IPS-15b (cell line): Measurements from ENCODE around the gene REX1BD.
A peak's percentile ranks its signal among the peaks of the same experiment; 100 is the strongest.

Experiments used
- H3K27me3 ChIP-seq: one replicate; pipeline ENCODE4 v1.6.1; 2013; ENCODE audit warnings: low read length; ENCODE audit not compliant: control insufficient read depth, insufficient read depth
- H3K36me3 ChIP-seq: one replicate; pipeline ENCODE4 v1.6.1; 2013; ENCODE audit warnings: low read length; ENCODE audit not compliant: control insufficient read depth, insufficient read depth
- H3K4me1 ChIP-seq: one replicate; pipeline ENCODE4 v1.6.1; 2013; ENCODE audit warnings: mild to moderate bottlenecking, low read length; ENCODE audit not compliant: control insufficient read depth, insufficient read depth
- H3K4me3 ChIP-seq: one replicate; pipeline ENCODE4 v1.5.1; 2013; ENCODE audit warnings: low read depth, low read length
- H3K9ac ChIP-seq: one replicate; pipeline ENCODE4 v1.6.1; 2013; ENCODE audit warnings: low read depth, mild to moderate bottlenecking, low read length
- H3K9me3 ChIP-seq: one replicate; pipeline ENCODE4 v1.6.1; 2013; ENCODE audit warnings: mild to moderate bottlenecking, low read length; ENCODE audit not compliant: control insufficient read depth, insufficient read depth

The REX1BD gene

DNA sequence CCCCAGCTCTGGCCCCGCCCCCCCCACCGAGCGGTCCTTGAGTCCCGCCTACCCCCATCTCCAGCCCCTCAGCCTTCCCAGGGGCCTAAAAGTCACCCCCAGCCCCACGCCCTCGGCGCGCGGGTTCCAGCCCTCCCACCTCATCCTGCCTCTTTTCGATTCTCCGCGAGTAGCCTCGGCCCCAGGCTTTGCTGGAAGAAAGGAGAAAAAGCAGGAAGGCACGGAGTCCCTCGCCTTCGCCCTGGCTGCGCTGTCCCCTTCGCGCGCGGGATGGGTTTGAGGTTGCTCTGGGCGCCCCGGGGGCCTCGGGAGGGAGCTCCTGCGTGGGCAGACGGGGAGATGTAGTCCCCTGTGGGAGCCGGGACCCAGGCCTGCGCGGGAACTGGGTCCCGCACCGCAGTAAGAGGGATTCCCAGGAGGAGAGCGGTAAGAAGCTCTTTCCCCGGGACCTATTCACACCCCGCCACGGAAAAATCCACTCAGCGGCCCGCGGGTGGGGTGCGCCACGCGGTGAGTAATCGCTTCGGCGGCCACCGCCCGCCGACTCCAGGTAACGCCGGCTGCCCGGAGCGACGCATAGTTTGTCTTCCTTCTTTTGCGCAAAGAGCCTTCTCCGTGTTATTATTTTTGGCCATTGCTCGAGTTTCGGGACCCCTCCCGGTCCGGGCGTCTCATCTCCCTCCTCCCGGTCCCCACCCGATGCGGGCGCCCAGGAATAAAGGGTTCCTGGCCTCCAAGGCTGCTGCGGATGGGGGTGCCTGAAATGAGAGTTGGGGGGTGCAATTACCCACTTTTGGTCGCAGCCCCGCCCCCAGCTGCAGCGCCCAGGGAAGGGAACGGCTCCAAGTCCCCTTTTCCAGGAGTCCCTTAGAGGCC lies 18.9 kb downstream of the REX1BD start:
- no peak overlapping the region for H3K9ac ChIP-seq
- H3K4me1 ChIP-seq = peaks cover 36% of the 10 kb centered on the region
- peak overlapping the region; percentile 35 for H3K4me3 ChIP-seq
- no peaks in the 10 kb centered on the region for H3K36me3 ChIP-seq
- no peaks in the 10 kb centered on the region for H3K9me3 ChIP-seq
- H3K27me3 ChIP-seq = peaks cover 86% of the 10 kb centered on the region

GRCh38 chr19:18608102-18608804 lies 19.7 kb downstream of the REX1BD start:
- no peak overlapping the region for H3K9ac ChIP-seq
- H3K36me3 ChIP-seq = no peaks in the 10 kb centered on the region
- H3K9me3 ChIP-seq = no peaks in the 10 kb centered on the region
- peaks cover 84% of the 10 kb centered on the region for H3K27me3 ChIP-seq
- peaks cover 33% of the 10 kb centered on the region for H3K4me1 ChIP-seq
- H3K4me3 ChIP-seq = peak overlapping the region; percentile 35

DNA sequence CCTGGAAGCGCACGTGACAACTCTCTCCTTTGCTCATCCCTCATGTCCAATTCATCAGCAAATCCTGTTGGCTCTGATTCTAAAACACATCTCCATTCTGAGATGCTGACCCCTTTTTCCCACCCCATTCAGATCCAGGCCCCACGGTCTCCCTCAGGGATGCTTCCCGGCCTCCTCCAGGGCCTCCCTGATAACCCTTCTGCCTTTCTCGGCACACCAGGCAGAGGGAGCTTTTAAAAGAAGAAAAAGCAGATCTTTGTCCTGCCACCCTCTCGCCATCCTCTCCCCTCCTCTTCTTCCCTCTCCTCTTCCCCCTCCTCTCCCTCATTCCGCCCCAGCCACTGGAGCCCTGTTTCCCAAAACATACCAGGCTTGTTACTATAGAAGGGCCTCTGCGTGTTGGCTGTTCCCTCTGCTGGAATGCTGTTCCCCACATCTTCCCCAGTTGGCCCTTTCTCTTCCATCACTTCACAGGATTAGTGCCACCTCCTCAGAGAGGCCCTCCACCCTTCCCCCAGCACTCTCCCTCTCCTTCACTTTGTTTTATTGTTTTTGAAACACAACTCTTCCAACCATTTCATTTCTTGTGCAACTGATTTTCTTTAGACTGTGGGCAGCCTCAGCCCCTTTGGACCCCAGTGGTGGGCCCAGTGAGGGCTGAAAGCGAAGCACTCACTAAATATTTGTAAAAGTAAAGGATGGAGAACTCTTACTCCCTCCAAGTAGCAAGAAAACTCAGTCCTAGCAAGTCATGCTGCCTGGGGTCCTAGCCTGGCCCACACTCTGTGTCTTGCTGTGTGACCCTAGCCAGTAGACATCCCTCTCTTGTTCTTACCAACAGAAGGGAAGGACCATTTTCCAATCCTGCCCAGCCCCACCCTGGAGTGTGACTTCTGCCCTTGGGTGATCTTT lies 20.5 kb downstream of the REX1BD start:
- Histone ChIP-seq H3K9ac (no peak overlapping the region), H3K27me3 (peaks cover 86% of the 10 kb centered on the region), H3K36me3 (no peaks in the 10 kb centered on the region), H3K9me3 (no peaks in the 10 kb centered on the region), H3K4me3 (peak overlapping the region; percentile 10), H3K4me1 (peaks cover 31% of the 10 kb centered on the region)

GRCh38 chr19:18609717-18610051 lies 21.1 kb downstream of the REX1BD start:
- H3K4me1 ChIP-seq = peaks cover 26% of the 10 kb centered on the region

GRCh38 chr19:18610245-18610555 lies 21.6 kb downstream of the REX1BD start:
- H3K9me3 ChIP-seq = no peaks in the 10 kb centered on the region
- peaks cover 86% of the 10 kb centered on the region for H3K27me3 ChIP-seq
- no peaks in the 10 kb centered on the region for H3K36me3 ChIP-seq
- no peak overlapping the region for H3K9ac ChIP-seq
- H3K4me1 ChIP-seq = peaks cover 24% of the 10 kb centered on the region
- H3K4me3 ChIP-seq = peak overlapping the region; percentile 37

More at GRCh38 chr19:18609717-18610051, 21.1 kb downstream of the REX1BD start:
- H3K27me3 ChIP-seq = peaks cover 86% of the 10 kb centered on the region
- H3K9me3 ChIP-seq = no peaks in the 10 kb centered on the region
- no peak overlapping the region for H3K9ac ChIP-seq
- peak overlapping the region; percentile 37 for H3K4me3 ChIP-seq
- H3K36me3 ChIP-seq = no peaks in the 10 kb centered on the region

GRCh38 chr19:18610556-18611326 lies 22.1 kb downstream of the REX1BD start:
- H3K36me3 ChIP-seq = no peaks in the 10 kb centered on the region
- H3K27me3 ChIP-seq = peaks cover 84% of the 10 kb centered on the region
- H3K4me3 ChIP-seq = peak overlapping the region; percentile 59
- no peak overlapping the region for H3K9ac ChIP-seq
- H3K4me1 ChIP-seq = peaks cover 24% of the 10 kb centered on the region
- no peaks in the 10 kb centered on the region for H3K9me3 ChIP-seq

DNA sequence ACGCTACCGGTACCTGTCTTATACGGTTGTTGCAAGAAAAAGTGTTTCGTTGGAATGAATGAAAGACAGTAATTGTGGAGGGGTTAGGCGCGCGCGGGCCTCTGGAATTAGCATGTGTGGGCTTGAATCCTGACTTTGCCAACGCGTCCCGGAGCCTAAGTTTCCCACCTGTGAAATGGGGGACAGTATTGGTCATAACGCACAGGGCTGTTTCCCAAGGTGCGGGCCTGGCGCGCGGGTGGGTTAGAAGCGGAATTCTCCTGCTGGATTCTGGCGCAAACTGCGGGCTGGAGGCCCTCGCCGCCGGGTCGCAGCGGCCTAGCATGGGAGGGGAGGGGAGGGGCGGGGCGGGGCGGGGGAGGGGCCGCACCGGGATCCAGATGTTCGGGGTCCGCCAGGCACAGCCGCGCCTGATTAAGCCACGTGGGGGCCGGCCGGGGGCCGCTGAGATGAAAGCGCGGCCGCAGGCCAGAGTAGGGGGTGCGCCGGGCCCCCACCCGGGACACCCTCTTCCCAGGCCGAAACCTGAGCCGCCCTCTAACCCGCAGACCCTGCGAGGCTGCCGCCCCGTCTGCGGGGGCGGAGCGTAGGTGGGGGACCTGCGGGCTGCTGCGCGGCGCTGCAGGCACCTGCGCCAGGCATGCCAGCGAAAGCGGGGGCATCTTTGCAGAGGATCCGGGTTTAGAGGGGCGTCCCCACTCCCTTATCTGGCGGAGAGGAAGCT lies 22.9 kb downstream of the REX1BD start:
- no peaks in the 10 kb centered on the region for H3K9me3 ChIP-seq
- H3K4me1 ChIP-seq = peaks cover 24% of the 10 kb centered on the region
- no peaks in the 10 kb centered on the region for H3K36me3 ChIP-seq
- H3K27me3 ChIP-seq = peaks cover 79% of the 10 kb centered on the region
- H3K9ac ChIP-seq = no peak overlapping the region
- H3K4me3 ChIP-seq = peak overlapping the region; percentile 59

GRCh38 chr19:18612051-18612771 lies 23.6 kb downstream of the REX1BD start:
- H3K4me3 ChIP-seq = peak overlapping the region; percentile 58
- peaks cover 76% of the 10 kb centered on the region for H3K27me3 ChIP-seq
- no peak overlapping the region for H3K9ac ChIP-seq
- no peaks in the 10 kb centered on the region for H3K9me3 ChIP-seq
- H3K4me1 ChIP-seq = peaks cover 24% of the 10 kb centered on the region
- H3K36me3 ChIP-seq = no peaks in the 10 kb centered on the region

DNA sequence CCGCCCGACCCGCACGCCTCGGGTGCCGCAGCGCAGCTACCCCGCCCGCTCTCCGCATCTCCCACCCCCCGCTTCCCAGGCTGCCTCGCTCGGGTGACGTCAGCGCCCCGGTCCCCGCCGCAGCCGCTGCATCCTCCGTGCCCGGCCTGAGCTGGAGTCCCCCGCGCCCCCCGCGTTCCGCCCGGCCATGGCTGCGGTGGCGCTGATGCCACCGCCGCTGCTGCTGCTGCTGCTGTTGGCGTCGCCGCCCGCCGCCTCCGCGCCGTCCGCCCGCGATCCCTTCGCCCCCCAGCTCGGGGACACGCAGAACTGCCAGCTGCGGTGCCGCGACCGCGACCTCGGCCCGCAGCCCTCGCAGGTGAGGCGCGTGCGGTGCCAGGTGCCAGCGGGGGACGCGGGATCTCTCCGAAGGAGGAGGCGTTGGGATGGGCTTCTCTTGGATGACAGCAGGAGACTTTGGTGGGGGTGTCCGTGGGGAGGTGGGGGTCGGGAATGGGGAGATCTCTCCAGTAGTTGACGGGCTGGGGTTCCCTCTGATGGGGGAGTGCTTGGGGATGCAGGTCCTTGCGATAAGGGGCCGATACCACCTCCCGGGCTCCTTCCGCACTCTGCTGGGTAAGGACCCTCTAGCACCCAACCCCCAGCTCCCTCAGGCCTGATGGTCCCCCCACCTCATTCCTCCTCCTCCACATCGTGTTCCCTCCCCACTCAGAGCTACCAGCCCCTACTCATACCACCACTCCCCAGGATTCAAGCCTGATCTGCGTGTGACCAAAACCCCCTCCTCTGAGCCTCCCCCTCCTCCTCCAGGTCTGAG lies 24.4 kb downstream of the REX1BD start, which contains the start of gene TMEM59L:
TSS of gene TMEM59L (plus strand) at position 99 of the 817 bp plus-strand sequence. CDS start at position 188, 89 bp downstream.
- H3K4me3 ChIP-seq = peak within 1 kb of the TSS; percentile 58
- peaks cover 23% of the 10 kb centered on the region for H3K4me1 ChIP-seq
- H3K9ac ChIP-seq = no peak within 1 kb of the TSS
- peaks cover 69% of the 10 kb centered on the region for H3K27me3 ChIP-seq
- no peaks in the 10 kb centered on the region for H3K9me3 ChIP-seq
- H3K36me3 ChIP-seq = no peaks in the 10 kb centered on the region
